OCI-LY7 (cell line): ENCODE measurements around the gene MACO1.

ENCODE experiments used
- EZH2phosphoT487 ChIP-seq: fragments of 200-600 bp; sonication (generic); IDR thresholded peaks from 2 replicates; pipeline ENCODE4 v1.6.1; 2018; ENCODE audit warnings: low read depth, borderline replicate concordance, mild to moderate bottlenecking, mixed run types, antibody characterized with exemption, low read length, moderate library complexity, mixed read lengths
- TF ChIP-seq, protein P1 (sequence below): fragments of 200-600 bp; sonication (generic); conservative IDR thresholded peaks from 2 replicates; pipeline ENCODE4 v1.5.1; 2014; ENCODE audit warnings: mild to moderate bottlenecking, antibody characterized with exemption, low read length, moderate library complexity, mixed read lengths

DNA sequence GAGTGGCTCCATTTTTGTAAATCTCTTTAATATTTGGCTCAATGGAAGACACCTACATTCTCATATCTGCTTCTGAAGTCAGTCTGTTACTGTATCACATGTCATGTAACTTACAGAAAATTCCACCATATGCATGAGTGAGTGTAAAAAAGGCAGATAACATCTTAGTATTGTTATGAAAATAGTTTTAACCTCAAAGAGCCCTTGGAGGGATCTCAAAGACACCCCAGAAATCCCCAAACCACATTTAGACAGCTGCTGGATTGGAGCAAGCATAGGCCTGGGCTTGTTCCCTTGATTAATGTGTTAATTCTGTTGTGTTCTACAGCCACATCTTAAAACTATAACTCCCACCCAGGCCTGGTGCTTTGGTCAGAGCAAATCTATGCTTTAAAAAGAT is 16.9 kb downstream of the MACO1 start:
- TF ChIP-seq, protein P1, sequence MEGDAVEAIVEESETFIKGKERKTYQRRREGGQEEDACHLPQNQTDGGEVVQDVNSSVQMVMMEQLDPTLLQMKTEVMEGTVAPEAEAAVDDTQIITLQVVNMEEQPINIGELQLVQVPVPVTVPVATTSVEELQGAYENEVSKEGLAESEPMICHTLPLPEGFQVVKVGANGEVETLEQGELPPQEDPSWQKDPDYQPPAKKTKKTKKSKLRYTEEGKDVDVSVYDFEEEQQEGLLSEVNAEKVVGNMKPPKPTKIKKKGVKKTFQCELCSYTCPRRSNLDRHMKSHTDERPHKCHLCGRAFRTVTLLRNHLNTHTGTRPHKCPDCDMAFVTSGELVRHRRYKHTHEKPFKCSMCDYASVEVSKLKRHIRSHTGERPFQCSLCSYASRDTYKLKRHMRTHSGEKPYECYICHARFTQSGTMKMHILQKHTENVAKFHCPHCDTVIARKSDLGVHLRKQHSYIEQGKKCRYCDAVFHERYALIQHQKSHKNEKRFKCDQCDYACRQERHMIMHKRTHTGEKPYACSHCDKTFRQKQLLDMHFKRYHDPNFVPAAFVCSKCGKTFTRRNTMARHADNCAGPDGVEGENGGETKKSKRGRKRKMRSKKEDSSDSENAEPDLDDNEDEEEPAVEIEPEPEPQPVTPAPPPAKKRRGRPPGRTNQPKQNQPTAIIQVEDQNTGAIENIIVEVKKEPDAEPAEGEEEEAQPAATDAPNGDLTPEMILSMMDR: no peak
- no peak for TF ChIP-seq EZH2phosphoT487
